Prostate gland (tissue), 2 donors: Measurements from ENCODE around the gene JARID2.

ENCODE experiments used
- CTCF ChIP-seq, 4 experiments: fragments of 200-600 bp in 2 of 4; fragments of 450-650 bp in 2 of 4; sonication (generic) in 2 of 4; IDR thresholded peaks; 1 replicate in 3 of 4; 2 replicates in 1 of 4; pipeline ENCODE4 v1.5.1; 2016 to 2019; ENCODE audit warnings: antibody characterized with exemption in 4 of 4, mild to moderate bottlenecking in 2 of 4, moderate library complexity in 2 of 4
- POLR2AphosphoS5 ChIP-seq: sonication (generic); formaldehyde crosslinking; IDR thresholded peaks from one replicate; pipeline ENCODE4 v1.6.1; 2017; ENCODE audit warnings: antibody characterized with exemption

GRCh38 chr6:15460110-15460727 is 214.3 kb downstream of the JARID2 start:
- TF ChIP-seq POLR2AphosphoS5 (no peak), CTCF (IDR thresholded peaks at IDR 0.05) (no peak)
